GM10847 (cell line): Measurements from ENCODE around the gene PLEKHJ1.
A peak's percentile ranks its signal among the peaks of the same experiment; 100 is the strongest.

Source experiments
- POLR2A ChIP-seq: IDR thresholded peaks from 2 replicates; pipeline ENCODE4 v1.6.1; 2011; ENCODE audit not compliant: insufficient read length; ENCODE audit errors: extremely low read depth

The PLEKHJ1 gene

DNA sequence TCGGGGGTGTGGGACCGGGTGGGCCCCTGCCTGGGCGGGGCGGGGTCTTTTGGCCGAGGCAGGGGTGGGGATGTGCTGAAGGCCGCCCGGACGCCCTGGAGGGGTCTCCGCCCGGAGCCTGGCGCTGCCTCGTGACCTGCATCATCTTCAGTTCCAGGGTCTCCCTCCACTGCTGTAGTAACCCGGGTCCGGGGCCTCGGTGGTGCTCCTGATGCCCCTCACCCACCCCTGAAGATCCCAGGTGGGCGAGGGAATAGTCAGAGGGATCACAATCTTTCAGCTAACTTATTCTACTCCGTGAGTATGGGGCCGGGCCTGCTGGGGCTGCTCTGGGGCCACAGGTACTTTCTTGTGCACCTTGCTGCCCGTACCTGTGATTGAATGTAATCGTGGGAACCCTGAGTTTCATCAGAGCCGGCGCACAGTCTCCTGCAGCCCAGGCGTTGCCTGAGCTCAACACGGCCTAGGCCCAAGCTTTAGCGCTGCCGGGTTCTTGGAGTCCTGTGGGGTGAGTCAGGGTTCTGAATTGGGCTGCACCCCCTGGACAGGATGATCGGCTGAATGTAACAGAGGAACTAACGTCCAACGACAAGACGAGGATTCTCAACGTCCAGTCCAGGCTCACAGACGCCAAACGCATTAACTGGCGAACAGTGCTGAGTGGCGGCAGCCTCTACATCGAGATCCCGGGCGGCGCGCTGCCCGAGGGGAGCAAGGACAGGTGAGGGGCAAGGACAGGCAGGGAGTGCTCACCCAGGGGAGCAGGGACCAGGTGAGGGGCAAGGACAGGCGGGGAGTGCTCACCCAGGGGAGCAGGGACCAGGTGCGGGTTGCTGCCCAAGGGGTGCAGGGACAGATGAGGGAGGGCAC, 35.3 kb upstream of the PLEKHJ1 start:
- no peak for TF ChIP-seq POLR2A

DNA sequence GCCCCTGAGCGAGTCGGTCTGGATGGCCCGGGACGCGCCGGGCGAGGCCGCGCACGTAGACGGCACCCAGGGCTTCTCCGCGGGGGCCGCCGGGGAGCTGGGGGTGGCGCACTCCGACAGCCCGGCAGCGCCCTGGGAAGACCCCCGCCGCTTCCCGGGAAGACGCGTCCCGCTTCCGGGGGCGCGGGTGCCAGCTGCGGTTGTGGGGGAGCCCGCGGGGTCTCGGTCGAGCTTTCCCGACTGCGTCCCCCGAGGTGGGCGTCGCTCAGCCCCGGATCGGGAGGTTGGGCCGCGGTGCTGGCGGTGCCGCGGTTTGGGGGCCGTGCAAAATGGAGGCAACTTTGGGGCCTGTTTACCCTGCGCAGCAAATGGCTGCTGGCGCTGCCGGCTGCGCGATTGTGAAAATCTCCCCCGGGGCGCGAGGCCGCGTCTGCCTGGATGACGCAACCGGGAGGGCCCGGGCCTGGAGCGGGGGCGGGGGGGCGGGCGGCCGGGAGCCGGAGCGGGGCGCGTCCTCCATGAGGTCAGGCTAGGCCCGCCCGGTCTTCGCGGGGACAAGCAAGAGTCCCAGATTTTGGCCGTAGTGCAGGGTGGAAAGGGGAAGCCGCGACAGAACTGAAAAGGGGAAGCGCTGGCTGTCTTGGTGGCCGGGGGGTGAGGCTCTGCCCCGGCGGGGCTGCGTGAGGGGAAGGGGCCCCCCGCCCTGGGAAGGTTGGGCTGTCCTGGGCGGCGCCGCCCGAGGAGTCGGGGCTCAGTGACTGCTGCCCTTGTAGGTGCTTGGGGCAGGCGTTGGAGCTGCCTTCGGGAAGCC, 34.5 kb upstream of the PLEKHJ1 start:
- TF ChIP-seq POLR2A = no peak

DNA sequence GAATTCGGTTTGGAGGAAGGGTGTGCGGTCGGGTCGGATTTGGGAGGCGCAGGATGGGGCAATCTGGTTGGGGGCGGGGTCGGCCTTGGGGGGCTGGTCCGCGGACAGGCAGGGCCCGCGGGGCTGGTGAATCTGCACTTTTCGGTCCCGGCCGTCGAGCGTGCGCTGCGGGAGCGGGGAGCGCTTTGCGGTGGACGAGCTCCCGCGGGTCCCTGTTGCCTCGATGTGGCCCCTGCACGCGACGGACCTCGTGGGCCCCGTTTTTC, 34.0 kb upstream of the PLEKHJ1 start:
- TF ChIP-seq POLR2A = no peak

DNA sequence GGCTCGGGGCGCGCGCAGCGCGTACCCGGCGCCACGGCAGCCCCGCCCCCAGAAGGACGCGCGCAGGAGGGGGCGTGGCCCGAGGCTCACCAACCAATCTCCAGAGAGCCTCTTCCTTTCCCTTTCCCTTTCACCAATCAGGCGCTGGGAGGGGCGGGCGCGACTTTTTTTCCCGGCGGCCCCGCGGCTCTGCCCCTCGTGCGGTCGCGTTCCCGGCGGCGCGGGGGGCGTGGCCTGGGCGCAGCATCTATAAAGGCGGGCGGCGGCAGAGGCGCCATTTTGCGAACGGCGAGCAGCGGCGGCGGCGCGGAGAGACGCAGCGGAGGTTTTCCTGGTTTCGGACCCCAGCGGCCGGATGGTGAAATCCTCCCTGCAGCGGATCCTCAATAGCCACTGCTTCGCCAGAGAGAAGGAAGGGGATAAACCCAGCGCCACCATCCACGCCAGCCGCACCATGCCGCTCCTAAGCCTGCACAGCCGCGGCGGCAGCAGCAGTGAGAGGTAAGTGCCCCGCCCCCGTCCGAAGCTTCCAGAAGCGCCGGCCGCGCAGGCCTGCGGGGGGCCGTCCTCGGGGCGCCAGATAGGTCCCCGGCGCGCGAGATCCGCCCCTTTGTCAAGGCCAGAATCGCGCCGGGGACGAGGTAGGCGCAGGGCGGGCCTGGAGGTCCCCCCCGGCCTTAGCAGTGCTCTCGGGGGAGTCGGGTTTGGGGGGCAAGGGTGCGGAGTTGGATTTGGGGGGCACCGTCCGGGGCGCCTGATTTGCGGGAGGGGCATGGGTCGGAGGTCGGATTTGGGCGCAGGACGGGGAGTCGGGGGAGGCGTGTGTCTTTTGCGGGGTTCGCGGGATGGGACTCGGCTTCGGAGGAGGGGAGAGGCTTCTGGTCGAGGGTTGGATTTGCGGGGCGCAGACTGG, 33.4 kb upstream of the PLEKHJ1 start:
- TF ChIP-seq POLR2A = peak; percentile 99

GRCh38 chr19:2268861-2269243, 32.7 kb upstream of the PLEKHJ1 start:
- no peak for TF ChIP-seq POLR2A

GRCh38 chr19:2268480-2268830, 32.3 kb upstream of the PLEKHJ1 start:
- TF ChIP-seq POLR2A = no peak

DNA sequence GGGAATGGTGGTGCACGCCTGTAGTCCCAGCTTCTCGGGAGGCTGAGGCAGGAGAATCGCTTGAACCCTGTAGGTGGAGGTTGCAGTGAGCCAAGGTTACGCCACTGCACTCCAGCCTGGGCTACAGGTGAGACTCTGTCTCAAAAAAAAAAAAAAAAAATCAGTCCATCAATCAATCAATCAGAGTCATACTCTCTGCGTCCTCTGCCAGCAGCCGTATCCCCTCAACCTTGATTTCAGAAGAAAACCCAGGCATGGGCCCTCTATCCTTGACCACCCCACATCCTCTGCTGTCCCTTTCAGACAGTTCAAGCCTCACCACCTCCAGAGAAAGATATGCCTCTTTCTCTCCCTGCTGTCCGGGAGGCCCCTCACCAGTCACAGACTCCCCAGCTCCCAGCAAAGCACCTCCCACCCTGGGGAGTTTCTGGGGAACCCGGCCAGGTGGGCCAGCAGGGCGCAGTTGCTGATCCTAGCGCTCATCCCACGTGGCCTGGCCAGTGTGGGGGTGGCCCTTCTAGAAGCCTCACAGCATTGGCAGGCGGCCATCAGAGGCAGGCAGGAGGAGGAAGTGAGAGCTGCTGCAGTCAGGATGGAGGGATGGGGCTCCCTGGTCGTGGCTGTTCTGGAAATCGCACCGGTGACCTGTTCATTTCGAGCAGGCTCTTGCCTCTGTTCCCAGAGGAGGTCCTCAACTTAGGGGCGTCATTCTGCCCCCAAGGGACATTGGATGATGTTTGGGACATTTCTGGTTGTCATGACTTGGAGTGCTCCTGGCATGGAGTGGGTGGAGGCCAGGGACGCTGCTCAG, 30.3 kb upstream of the PLEKHJ1 start:
- TF ChIP-seq POLR2A = no peak

DNA sequence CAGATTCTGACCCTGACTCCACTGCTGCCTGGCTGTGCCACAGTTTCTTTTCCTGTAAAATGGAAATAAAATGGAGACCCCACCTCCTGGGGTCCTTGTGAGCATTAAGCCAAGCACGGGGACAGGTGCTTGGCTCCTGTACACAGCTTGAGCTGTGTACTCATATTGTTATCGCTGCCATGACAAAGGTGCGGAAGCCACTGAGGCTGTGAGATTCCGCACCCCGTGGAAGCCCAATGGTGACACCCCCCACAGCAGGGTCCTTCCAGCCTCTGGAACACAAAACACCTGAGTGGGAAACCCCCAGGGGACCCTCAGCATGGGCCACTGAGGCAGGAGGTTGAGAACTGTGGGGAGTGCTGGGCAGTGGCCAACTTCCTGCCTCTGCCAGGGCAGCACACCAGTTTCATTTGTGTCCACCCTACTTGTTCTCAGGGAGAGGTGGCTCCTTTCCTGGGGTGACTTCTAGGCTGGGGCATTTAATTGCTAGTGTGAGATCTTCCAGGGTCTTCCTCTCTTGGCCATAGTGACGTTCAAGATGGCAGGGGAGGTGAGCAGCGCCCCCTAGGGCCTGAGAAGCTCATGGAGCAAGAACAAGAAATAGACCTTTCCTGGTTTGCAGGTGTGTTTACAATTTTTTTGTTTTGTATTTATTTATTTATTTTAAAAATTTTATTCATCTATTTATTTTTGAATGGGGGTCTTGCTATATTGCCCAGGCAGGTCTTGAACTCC, 25.5 kb upstream of the PLEKHJ1 start:
- no peak for TF ChIP-seq POLR2A

DNA sequence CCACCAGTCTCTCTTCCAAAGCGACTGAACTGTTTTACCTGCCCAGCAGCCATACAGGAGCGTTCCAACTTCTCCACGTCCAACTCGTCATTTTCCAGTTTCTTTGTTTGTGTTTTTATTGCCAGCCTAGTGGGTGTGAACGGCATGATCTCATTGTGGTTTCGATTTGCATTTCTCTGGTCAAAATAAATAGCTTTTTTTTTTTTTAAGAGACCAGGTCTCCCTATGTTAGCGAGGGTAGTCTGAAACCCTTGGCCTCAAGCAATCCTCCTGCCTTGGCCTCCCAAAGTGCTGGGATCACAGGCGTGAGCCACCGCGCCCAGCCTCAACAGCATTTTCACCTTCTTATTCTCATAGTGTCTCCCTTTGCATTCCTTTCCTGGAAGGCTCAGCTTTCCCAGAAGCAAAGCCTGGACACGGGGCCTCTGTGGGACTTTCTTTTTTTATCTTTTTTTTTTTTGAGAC, 24.2 kb upstream of the PLEKHJ1 start:
- TF ChIP-seq POLR2A = no peak

GRCh38 chr19:2259336-2259735, 23.2 kb upstream of the PLEKHJ1 start:
- TF ChIP-seq POLR2A = no peak

DNA sequence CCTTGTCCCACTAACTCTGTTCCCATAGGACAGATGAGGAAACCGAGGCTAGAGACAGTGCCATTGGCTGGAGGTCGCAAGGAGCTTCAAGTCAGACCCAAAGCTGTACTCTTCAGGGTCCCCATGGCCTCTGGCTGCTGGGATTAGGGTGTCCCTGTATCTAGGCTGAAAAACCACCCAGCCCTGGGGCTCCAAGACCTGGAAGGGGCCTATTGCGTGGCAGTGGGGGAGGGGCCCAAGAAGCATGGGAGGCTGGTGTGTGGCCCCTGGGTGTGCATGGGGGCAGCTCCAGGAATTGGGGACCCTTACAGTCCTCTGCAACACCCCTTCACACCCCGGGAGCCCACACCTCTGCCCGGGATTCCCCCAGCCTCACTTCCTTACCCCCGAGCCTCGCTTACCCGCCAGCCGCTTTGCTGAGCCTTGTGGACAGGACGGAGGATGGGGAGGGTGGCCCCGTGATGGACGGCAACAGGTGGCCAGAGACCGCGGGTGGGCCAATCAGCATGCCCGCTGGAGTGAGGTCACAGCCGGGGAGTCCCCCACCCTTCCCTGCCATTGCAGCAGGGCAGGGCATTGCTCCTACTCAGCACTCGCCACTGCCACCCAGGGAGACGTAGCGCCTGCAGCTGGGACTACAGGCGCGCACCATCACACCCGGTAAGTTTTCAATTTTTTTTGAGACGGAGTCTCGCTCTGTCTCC, 20.0 kb upstream of the PLEKHJ1 start, which contains the start of gene JSRP1:
Gene JSRP1, minus strand, starts transcription at position 436 of the 704 bp plus-strand sequence. CDS start 1,103 bp downstream, outside the sequence.
- no peak for TF ChIP-seq POLR2A

DNA sequence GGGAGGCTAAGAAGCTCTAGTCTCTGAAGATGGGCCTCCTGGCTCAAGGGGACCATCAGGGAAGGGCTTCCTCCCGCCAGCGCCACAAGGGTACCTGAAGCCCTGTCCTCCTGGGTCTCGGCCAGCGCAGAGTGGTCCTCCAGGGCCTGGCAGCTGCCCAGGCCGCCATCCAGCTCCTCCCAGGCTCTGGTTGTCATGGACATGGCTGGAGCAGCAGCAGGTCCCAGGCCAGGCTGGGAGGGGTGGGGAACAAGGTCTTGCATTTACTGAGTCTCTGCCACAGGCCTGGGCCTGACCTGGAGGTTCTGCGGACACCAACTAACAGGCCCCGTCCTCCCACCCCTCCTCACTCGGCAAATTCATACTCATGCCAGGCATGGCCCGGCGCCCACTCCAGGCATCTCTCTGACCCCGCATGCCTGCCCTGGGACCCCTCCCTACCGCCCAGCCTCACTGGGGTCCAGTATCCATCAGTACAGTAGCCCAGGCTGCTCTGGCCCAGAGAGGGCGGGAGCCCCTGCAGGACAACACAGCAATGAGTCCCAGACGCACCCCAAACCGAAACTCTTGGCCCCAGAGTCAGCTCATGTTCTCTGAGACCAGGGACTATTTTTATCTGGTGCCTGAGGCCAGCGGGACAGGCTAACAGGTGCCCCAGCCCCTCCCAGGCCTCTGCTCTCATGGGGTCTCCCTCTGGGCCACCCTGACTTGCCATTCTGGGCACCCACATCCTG, 19.1 kb upstream of the PLEKHJ1 start:
- no peak for TF ChIP-seq POLR2A
